Prostate gland (tissue), 2 donors: ENCODE results near the gene XKR8.

Experiments used
- CTCF ChIP-seq, 4 experiments: fragments of 200-600 bp in 2 of 4; fragments of 450-650 bp in 2 of 4; sonication (generic) in 2 of 4; IDR thresholded peaks; 1 replicate in 3 of 4; 2 replicates in 1 of 4; pipeline ENCODE4 v1.5.1; 2016 to 2019; ENCODE audit warnings: antibody characterized with exemption in 4 of 4, mild to moderate bottlenecking in 2 of 4, moderate library complexity in 2 of 4
- POLR2A ChIP-seq: fragments of 450-650 bp; IDR thresholded peaks from one replicate; pipeline ENCODE4 v1.6.1; 2016; ENCODE audit warnings: antibody characterized with exemption, mild to moderate bottlenecking

GRCh38 chr1:27971674-27972073 lies 11.9 kb downstream of the XKR8 start:
- no peak for TF ChIP-seq POLR2A
- TF ChIP-seq CTCF (IDR thresholded peaks at IDR 0.05) = no peak
